ENCODE results near the gene WWOX.

GRCh38 chr16:79049040-79049439 lies 949.6 kb downstream of the WWOX start:
- no peak for TF ChIP-seq EZH2 (IDR thresholded peaks at IDR 0.05; ENCODE audit: insufficient read depth, low read length)
- TF ChIP-seq, protein P1, sequence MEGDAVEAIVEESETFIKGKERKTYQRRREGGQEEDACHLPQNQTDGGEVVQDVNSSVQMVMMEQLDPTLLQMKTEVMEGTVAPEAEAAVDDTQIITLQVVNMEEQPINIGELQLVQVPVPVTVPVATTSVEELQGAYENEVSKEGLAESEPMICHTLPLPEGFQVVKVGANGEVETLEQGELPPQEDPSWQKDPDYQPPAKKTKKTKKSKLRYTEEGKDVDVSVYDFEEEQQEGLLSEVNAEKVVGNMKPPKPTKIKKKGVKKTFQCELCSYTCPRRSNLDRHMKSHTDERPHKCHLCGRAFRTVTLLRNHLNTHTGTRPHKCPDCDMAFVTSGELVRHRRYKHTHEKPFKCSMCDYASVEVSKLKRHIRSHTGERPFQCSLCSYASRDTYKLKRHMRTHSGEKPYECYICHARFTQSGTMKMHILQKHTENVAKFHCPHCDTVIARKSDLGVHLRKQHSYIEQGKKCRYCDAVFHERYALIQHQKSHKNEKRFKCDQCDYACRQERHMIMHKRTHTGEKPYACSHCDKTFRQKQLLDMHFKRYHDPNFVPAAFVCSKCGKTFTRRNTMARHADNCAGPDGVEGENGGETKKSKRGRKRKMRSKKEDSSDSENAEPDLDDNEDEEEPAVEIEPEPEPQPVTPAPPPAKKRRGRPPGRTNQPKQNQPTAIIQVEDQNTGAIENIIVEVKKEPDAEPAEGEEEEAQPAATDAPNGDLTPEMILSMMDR (IDR thresholded peaks at IDR 0.05; ENCODE audit: insufficient read depth, low read depth, low read length) = no peak
